HFF-Myc (cell line): ENCODE data around the gene GLOD4.

Experiments used
- DNase-seq: peaks from one replicate; pipeline ENCODE4 v3.0.0-alpha.2; 2011; ENCODE audit warnings: low read depth; ENCODE audit errors: extremely low read depth
- H3K4me3 ChIP-seq: replicated peaks from 2 replicates; pipeline ENCODE4 v1.5.1; 2011; ENCODE audit warnings: low read depth, mild to moderate bottlenecking, control low read depth, low read length
- CTCF ChIP-seq: IDR thresholded peaks from 2 replicates; pipeline ENCODE4 v1.5.1; 2012; ENCODE audit warnings: mild to moderate bottlenecking, low read depth, low read length, control low read depth; ENCODE audit errors: missing control alignments

Gene GLOD4

GRCh38 chr17:802901-803881, 21.1 kb upstream of the GLOD4 start:
- no peak overlapping the region for H3K4me3 ChIP-seq
- no peak for TF ChIP-seq CTCF
- DNase-seq: no peak

GRCh38 chr17:802481-802880, 20.4 kb upstream of the GLOD4 start:
- H3K4me3 ChIP-seq: no peak overlapping the region
- DNase-seq: no peak
- no peak for TF ChIP-seq CTCF

- TF ChIP-seq CTCF: no peak
- no peak for DNase-seq
- no peak overlapping the region for H3K4me3 ChIP-seq
Observed at GRCh38 chr17:801660-802059, 19.6 kb upstream of the GLOD4 start.

GRCh38 chr17:800446-801242, 18.6 kb upstream of the GLOD4 start:
- no peak overlapping the region for H3K4me3 ChIP-seq
- TF ChIP-seq CTCF: no peak
- no peak for DNase-seq

GRCh38 chr17:799261-799660, 17.2 kb upstream of the GLOD4 start:
- no peak for TF ChIP-seq CTCF
- H3K4me3 ChIP-seq: no peak overlapping the region
- no peak for DNase-seq

- no peak for TF ChIP-seq CTCF
- H3K4me3 ChIP-seq: no peak overlapping the region
- DNase-seq: no peak
Observed at GRCh38 chr17:798246-798645, 16.2 kb upstream of the GLOD4 start.
